OCI-LY1 (cell line): ENCODE results near the gene RUSC1.

Source experiments
- H2AFZ ChIP-seq: fragments of 200-600 bp; sonication (generic), shearing (Covaris generic); 2 replicates; pipeline ENCODE4 v1.6.0; 2014; ENCODE audit warnings: antibody characterized with exemption, mild to moderate bottlenecking, low read length
- H3F3A ChIP-seq: fragments of 200-600 bp; sonication (generic), shearing (Covaris generic); 2 replicates; pipeline ENCODE4 v1.6.0; 2014; ENCODE audit warnings: mild to moderate bottlenecking, antibody characterized with exemption, low read length, moderate library complexity; ENCODE audit not compliant: insufficient read depth
- H3K27ac ChIP-seq: fragments of 200-600 bp; sonication (generic); 2 replicates; pipeline ENCODE4 v1.5.1; 2014; ENCODE audit warnings: low read length, mixed run types, mild to moderate bottlenecking, low read depth; ENCODE audit not compliant: poor library complexity, severe bottlenecking
- H3K27me3 ChIP-seq: fragments of 200-600 bp; sonication (generic); 2 replicates; pipeline ENCODE4 v1.6.0; 2014; ENCODE audit warnings: antibody characterized with exemption, mild to moderate bottlenecking, low read length, moderate library complexity; ENCODE audit not compliant: insufficient read depth
- H3K36me3 ChIP-seq: fragments of 200-600 bp; sonication (generic); 2 replicates; pipeline ENCODE4 v1.6.1; 2014; ENCODE audit warnings: mild to moderate bottlenecking, antibody characterized with exemption, low read length, moderate library complexity, mixed read lengths; ENCODE audit not compliant: insufficient read depth
- H3K4me1 ChIP-seq: fragments of 200-600 bp; sonication (generic); 2 replicates; pipeline ENCODE4 v1.5.1; 2014; ENCODE audit warnings: mild to moderate bottlenecking, low read length, moderate library complexity; ENCODE audit not compliant: insufficient read depth, severe bottlenecking
- H3K4me2 ChIP-seq: fragments of 200-600 bp; sonication (generic), shearing (Covaris generic); 2 replicates; pipeline ENCODE4 v1.6.1; 2014; ENCODE audit warnings: low read length
- H3K4me3 ChIP-seq: fragments of 200-600 bp; sonication (generic); 2 replicates; pipeline ENCODE4 v1.5.1; 2014; ENCODE audit warnings: low read length, low read depth, mild to moderate bottlenecking, mixed read lengths; ENCODE audit not compliant: poor library complexity, severe bottlenecking
- H3K79me2 ChIP-seq: fragments of 200-600 bp; shearing (Covaris generic); 2 replicates; pipeline ENCODE4 v1.6.1; 2016; ENCODE audit warnings: mixed run types, low read length, mixed read lengths; ENCODE audit not compliant: insufficient read depth
- H3K9ac ChIP-seq: fragments of 200-600 bp; sonication (generic), shearing (Covaris generic); 2 replicates; pipeline ENCODE4 v1.6.1; 2014; ENCODE audit warnings: mild to moderate bottlenecking, low read length, mixed read lengths
- H3K9me2 ChIP-seq: fragments of 200-600 bp; sonication (generic), shearing (Covaris generic); 2 replicates; pipeline ENCODE4 v1.6.1; 2014; ENCODE audit warnings: low read depth, mild to moderate bottlenecking, low read length, mixed read lengths
- H3K9me3 ChIP-seq: fragments of 200-600 bp; shearing (Covaris generic); 2 replicates; pipeline ENCODE4 v1.6.1; 2014; ENCODE audit warnings: low read length, mixed read lengths
- H4K20me1 ChIP-seq: fragments of 200-600 bp; sonication (generic), shearing (Covaris generic); 2 replicates; pipeline ENCODE4 v1.6.0; 2016; ENCODE audit warnings: mild to moderate bottlenecking, low read length; ENCODE audit not compliant: insufficient read depth
- EZH2 ChIP-seq: fragments of 200-600 bp; sonication (generic), shearing (Covaris generic); IDR thresholded peaks from 2 replicates; pipeline ENCODE4 v1.8.0; 2017; ENCODE audit warnings: borderline replicate concordance, mixed run types, mild to moderate bottlenecking, antibody characterized with exemption, low read length, moderate library complexity, mixed read lengths
- TF ChIP-seq, protein P1 (sequence below): fragments of 200-600 bp; sonication (generic), shearing (Covaris generic); IDR thresholded peaks from 2 replicates; pipeline ENCODE4 v1.5.1; 2017; ENCODE audit warnings: mild to moderate bottlenecking, antibody characterized with exemption, low read length, moderate library complexity, mixed read lengths

Gene RUSC1

DNA sequence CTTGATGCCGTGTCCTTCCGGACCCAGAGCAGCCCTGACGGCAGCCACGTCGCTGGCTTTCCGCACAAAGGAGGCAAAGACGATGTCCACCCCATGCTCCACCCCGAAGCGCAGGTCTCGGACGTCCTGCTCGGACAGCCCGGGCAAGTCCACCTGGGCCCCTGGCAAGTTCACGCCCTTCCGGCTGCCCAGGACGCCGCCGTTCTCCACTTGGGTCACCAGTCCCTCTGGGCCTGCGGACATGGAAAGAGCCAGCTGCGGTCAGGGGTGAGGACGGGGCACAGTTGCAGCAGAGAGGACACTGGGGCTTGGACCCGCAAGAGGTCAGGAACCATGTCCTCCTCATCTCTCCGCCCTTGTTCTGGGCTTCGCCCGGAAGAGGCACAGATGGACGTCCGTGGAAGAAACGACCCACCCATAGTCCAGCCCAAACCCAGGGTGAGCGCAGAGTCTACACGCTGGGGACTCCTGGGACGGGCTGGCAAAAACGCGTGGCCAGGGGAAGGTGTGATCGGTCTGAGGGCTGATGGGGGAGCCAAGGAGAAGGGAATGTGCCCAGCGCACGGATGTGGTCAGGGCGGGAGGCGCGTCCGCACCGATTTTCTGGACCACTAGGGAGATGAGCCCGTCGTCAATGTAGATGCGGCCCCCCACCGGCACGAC, 26.0 kb upstream of the RUSC1 start:
- H2AFZ ChIP-seq = no peak overlapping the region
- H3K36me3 ChIP-seq = no peaks in the 10 kb centered on the region
- no peak overlapping the region for H3K4me2 ChIP-seq
- H3K9me3 ChIP-seq = no peaks in the 10 kb centered on the region
- H4K20me1 ChIP-seq = no peaks in the 10 kb centered on the region
- 0 out of 2 replicates have a peak, but pooled peaks cover 3% of the 10 kb centered on the region for H3K27me3 ChIP-seq
- H3F3A ChIP-seq = no peaks in the 10 kb centered on the region
- H3K4me3 ChIP-seq = no peak overlapping the region
- H3K9me2 ChIP-seq = no peaks in the 10 kb centered on the region
- H3K79me2 ChIP-seq = no peaks in the 10 kb centered on the region
- peaks cover 14% of the 10 kb centered on the region for H3K4me1 ChIP-seq
- no peak overlapping the region for H3K27ac ChIP-seq
- TF ChIP-seq EZH2 = no peak
- TF ChIP-seq, protein P1, sequence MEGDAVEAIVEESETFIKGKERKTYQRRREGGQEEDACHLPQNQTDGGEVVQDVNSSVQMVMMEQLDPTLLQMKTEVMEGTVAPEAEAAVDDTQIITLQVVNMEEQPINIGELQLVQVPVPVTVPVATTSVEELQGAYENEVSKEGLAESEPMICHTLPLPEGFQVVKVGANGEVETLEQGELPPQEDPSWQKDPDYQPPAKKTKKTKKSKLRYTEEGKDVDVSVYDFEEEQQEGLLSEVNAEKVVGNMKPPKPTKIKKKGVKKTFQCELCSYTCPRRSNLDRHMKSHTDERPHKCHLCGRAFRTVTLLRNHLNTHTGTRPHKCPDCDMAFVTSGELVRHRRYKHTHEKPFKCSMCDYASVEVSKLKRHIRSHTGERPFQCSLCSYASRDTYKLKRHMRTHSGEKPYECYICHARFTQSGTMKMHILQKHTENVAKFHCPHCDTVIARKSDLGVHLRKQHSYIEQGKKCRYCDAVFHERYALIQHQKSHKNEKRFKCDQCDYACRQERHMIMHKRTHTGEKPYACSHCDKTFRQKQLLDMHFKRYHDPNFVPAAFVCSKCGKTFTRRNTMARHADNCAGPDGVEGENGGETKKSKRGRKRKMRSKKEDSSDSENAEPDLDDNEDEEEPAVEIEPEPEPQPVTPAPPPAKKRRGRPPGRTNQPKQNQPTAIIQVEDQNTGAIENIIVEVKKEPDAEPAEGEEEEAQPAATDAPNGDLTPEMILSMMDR = no peak
- H3K9ac ChIP-seq = no peak overlapping the region

DNA sequence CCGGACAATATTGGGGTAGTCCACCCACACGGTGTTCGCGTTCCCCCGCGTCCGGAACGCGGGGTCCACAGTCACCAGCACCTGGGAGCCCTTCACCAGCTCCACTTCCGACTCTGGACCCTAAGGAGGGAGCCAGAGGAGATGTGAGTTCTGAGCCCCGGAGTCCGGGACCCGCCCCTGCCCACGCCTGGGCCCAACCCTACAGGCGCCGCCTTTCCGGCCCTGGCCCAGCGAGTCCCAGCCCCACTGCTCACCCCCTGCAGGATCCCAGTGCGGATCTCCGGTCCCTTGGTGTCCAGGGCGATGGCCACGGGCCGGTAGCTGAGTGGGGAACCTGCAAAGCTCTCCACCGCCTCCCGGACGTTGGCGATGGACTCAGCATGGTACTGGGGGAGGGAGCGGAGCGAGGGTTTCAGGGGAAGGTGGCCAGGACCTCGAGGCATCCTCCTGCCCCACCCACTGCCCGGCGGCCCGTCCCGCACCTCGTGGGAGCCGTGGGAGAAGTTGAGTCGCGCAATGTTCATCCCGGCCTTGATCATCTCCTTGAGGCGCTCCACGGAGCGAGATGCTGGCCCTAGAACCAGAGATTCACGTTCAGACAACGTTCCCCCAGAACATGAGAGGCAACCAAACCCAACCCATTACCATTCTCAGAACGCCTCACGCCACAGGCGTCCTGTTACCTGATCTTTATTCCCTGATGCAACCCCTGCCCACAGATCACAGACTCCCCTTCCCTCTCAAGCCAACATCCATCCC, 25.3 kb upstream of the RUSC1 start:
- Histone ChIP-seq H3K79me2 (no peaks in the 10 kb centered on the region), H3K4me2 (no peak overlapping the region), H3K9me2 (no peaks in the 10 kb centered on the region), H3K27ac (no peak overlapping the region), H3K36me3 (no peaks in the 10 kb centered on the region), H3K9ac (no peak overlapping the region), H4K20me1 (no peaks in the 10 kb centered on the region), H2AFZ (no peak overlapping the region), H3K27me3 (0 out of 2 replicates have a peak, but pooled peaks cover 3% of the 10 kb centered on the region), H3K4me3 (no peak overlapping the region), H3K9me3 (no peaks in the 10 kb centered on the region), H3F3A (no peaks in the 10 kb centered on the region), H3K4me1 (peaks cover 14% of the 10 kb centered on the region)
- TF ChIP-seq, protein P1 = no peak
- no peak for TF ChIP-seq EZH2

DNA sequence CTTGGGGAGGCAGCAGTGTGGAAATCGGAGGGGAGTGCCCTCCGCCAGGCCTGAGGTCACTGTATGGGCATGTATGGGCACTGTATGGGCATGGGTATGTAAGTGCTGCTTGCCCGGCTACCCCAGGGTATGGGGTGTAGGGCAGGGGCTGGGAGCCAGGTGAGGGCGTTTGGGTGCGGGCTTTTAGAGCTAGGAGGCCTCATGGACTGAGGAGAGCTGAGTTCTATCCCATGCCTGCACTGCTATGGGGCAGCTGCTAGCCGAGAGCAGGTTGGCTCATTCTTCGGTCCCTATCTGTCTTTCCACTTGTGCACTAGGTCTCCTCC, 24.8 kb upstream of the RUSC1 start:
- no peak overlapping the region for H2AFZ ChIP-seq

More for the DNA sequence above, 24.8 kb upstream of the RUSC1 start:
- Histone ChIP-seq H3K36me3 (no peaks in the 10 kb centered on the region), H3K4me3 (no peak overlapping the region), H3K9ac (no peak overlapping the region), H3K9me2 (no peaks in the 10 kb centered on the region), H4K20me1 (no peaks in the 10 kb centered on the region), H3K79me2 (no peaks in the 10 kb centered on the region), H3K9me3 (no peaks in the 10 kb centered on the region), H3K27me3 (0 out of 2 replicates have a peak, but pooled peaks cover 3% of the 10 kb centered on the region), H3F3A (no peaks in the 10 kb centered on the region), H3K4me1 (peaks cover 14% of the 10 kb centered on the region), H3K4me2 (no peak overlapping the region), H3K27ac (no peak overlapping the region)
- TF ChIP-seq, protein P1 = no peak
- no peak for TF ChIP-seq EZH2
